ENCODE results near the gene METTL14. TPM values are rescaled to one million over a fixed set of nuclear protein-coding genes. Genes with fewer than 3 reads are reported as not detected.

Gene METTL14
- total RNA-seq, 1 experiment from 2014 or later = 51.1 TPM

DNA sequence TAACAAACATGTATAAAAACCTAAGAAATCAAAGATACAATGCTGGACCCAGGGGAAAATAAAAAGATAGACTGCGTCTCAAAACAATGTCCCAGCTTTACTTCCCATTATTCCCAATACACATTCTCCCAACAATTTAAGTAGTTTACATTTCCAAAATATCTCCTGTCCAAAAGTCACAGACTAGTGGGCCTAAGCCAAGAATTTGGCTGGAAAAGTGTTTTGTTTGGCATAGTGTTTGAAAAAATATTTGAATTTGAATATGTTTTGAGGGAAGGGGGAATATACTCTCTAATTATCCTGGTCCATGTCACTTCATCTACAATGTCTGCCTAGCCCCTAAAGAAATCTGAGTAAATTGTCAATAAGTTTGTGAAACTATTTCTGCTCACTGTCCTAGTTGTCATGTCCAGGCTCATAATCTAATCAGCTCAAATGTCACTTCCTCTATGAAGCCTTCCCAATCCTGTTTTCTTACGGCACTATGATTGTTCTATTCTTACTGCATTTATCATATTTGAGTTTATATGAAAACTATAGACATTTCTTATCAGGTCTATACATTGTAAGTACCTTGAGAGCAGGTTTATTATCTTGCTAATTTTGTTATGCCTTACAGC is 76.3 kb downstream of the METTL14 start:
- POLR2A ChIA-PET = no interaction called here
- Mint-ChIP-seq H3K4me1 (no peaks in the 10 kb centered on the region), H3K27ac (no peak overlapping the region), H3K27me3 (ENCODE audit: low read depth) (no peaks in the 10 kb centered on the region), H3K36me3 (peaks cover 23% of the 10 kb centered on the region), H3K9me3 (no peaks in the 10 kb centered on the region), H3K4me3 (no peak overlapping the region)
- no peak for TF ChIP-seq ZNF263 (CRISPR knock-in tag; IDR thresholded peaks at IDR 0.05; ENCODE audit: low read depth)
- TF ChIP-seq, protein P1, sequence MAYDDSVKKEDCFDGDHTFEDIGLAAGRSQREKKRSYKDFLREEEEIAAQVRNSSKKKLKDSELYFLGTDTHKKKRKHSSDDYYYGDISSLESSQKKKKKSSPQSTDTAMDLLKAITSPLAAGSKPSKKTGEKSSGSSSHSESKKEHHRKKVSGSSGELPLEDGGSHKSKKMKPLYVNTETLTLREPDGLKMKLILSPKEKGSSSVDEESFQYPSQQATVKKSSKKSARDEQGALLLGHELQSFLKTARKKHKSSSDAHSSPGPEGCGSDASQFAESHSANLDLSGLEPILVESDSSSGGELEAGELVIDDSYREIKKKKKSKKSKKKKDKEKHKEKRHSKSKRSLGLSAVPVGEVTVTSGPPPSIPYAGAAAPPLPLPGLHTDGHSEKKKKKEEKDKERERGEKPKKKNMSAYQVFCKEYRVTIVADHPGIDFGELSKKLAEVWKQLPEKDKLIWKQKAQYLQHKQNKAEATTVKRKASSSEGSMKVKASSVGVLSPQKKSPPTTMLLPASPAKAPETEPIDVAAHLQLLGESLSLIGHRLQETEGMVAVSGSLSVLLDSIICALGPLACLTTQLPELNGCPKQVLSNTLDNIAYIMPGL (CRISPR knock-in tag; IDR thresholded peaks at IDR 0.05) = no peak
- no peak for TF ChIP-seq HMGA2 (CRISPR knock-in tag; IDR thresholded peaks at IDR 0.05)
- TF ChIP-seq, protein P2, sequence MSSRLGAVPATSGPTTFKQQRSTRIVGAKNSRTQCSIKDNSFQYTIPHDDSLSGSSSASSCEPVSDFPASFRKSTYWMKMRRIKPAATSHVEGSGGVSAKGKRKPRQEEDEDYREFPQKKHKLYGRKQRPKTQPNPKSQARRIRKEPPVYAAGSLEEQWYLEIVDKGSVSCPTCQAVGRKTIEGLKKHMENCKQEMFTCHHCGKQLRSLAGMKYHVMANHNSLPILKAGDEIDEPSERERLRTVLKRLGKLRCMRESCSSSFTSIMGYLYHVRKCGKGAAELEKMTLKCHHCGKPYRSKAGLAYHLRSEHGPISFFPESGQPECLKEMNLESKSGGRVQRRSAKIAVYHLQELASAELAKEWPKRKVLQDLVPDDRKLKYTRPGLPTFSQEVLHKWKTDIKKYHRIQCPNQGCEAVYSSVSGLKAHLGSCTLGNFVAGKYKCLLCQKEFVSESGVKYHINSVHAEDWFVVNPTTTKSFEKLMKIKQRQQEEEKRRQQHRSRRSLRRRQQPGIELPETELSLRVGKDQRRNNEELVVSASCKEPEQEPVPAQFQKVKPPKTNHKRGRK (CRISPR knock-in tag; IDR thresholded peaks at IDR 0.05; ENCODE audit: borderline replicate concordance) = no peak
- TF ChIP-seq, protein P3, sequence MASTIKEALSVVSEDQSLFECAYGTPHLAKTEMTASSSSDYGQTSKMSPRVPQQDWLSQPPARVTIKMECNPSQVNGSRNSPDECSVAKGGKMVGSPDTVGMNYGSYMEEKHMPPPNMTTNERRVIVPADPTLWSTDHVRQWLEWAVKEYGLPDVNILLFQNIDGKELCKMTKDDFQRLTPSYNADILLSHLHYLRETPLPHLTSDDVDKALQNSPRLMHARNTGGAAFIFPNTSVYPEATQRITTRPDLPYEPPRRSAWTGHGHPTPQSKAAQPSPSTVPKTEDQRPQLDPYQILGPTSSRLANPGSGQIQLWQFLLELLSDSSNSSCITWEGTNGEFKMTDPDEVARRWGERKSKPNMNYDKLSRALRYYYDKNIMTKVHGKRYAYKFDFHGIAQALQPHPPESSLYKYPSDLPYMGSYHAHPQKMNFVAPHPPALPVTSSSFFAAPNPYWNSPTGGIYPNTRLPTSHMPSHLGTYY (CRISPR knock-in tag; IDR thresholded peaks at IDR 0.05) = no peak
- TF ChIP-seq, protein P4, sequence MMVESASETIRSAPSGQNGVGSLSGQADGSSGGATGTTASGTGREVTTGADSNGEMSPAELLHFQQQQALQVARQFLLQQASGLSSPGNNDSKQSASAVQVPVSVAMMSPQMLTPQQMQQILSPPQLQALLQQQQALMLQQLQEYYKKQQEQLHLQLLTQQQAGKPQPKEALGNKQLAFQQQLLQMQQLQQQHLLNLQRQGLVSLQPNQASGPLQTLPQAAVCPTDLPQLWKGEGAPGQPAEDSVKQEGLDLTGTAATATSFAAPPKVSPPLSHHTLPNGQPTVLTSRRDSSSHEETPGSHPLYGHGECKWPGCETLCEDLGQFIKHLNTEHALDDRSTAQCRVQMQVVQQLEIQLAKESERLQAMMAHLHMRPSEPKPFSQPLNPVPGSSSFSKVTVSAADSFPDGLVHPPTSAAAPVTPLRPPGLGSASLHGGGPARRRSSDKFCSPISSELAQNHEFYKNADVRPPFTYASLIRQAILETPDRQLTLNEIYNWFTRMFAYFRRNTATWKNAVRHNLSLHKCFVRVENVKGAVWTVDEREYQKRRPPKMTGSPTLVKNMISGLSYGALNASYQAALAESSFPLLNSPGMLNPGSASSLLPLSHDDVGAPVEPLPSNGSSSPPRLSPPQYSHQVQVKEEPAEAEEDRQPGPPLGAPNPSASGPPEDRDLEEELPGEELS (CRISPR knock-in tag; IDR thresholded peaks at IDR 0.05) = no peak
- TF ChIP-seq, protein P5, sequence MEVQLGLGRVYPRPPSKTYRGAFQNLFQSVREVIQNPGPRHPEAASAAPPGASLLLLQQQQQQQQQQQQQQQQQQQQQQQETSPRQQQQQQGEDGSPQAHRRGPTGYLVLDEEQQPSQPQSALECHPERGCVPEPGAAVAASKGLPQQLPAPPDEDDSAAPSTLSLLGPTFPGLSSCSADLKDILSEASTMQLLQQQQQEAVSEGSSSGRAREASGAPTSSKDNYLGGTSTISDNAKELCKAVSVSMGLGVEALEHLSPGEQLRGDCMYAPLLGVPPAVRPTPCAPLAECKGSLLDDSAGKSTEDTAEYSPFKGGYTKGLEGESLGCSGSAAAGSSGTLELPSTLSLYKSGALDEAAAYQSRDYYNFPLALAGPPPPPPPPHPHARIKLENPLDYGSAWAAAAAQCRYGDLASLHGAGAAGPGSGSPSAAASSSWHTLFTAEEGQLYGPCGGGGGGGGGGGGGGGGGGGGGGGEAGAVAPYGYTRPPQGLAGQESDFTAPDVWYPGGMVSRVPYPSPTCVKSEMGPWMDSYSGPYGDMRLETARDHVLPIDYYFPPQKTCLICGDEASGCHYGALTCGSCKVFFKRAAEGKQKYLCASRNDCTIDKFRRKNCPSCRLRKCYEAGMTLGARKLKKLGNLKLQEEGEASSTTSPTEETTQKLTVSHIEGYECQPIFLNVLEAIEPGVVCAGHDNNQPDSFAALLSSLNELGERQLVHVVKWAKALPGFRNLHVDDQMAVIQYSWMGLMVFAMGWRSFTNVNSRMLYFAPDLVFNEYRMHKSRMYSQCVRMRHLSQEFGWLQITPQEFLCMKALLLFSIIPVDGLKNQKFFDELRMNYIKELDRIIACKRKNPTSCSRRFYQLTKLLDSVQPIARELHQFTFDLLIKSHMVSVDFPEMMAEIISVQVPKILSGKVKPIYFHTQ (CRISPR knock-in tag; IDR thresholded peaks at IDR 0.05) = no peak
- TF ChIP-seq, protein P6, sequence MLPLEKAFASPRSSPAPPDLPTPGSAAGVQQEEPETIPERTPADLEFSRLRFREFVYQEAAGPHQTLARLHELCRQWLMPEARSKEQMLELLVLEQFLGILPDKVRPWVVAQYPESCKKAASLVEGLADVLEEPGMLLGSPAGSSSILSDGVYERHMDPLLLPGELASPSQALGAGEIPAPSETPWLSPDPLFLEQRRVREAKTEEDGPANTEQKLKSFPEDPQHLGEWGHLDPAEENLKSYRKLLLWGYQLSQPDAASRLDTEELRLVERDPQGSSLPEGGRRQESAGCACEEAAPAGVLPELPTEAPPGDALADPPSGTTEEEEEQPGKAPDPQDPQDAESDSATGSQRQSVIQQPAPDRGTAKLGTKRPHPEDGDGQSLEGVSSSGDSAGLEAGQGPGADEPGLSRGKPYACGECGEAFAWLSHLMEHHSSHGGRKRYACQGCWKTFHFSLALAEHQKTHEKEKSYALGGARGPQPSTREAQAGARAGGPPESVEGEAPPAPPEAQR (CRISPR knock-in tag; IDR thresholded peaks at IDR 0.05) = no peak
- no peak for TF ChIP-seq ZNF671 (CRISPR knock-in tag; IDR thresholded peaks at IDR 0.05)
- TF ChIP-seq FOXK1 (CRISPR knock-in tag; IDR thresholded peaks at IDR 0.05) = no peak
- TF ChIP-seq ZNF416 (CRISPR knock-in tag; IDR thresholded peaks at IDR 0.05) = no peak
- TF ChIP-seq, protein P7, sequence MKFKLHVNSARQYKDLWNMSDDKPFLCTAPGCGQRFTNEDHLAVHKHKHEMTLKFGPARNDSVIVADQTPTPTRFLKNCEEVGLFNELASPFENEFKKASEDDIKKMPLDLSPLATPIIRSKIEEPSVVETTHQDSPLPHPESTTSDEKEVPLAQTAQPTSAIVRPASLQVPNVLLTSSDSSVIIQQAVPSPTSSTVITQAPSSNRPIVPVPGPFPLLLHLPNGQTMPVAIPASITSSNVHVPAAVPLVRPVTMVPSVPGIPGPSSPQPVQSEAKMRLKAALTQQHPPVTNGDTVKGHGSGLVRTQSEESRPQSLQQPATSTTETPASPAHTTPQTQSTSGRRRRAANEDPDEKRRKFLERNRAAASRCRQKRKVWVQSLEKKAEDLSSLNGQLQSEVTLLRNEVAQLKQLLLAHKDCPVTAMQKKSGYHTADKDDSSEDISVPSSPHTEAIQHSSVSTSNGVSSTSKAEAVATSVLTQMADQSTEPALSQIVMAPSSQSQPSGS (CRISPR knock-in tag; IDR thresholded peaks at IDR 0.05; ENCODE audit: borderline replicate concordance, low read depth) = no peak
- TF ChIP-seq, protein P8, sequence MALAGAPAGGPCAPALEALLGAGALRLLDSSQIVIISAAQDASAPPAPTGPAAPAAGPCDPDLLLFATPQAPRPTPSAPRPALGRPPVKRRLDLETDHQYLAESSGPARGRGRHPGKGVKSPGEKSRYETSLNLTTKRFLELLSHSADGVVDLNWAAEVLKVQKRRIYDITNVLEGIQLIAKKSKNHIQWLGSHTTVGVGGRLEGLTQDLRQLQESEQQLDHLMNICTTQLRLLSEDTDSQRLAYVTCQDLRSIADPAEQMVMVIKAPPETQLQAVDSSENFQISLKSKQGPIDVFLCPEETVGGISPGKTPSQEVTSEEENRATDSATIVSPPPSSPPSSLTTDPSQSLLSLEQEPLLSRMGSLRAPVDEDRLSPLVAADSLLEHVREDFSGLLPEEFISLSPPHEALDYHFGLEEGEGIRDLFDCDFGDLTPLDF (CRISPR knock-in tag; IDR thresholded peaks at IDR 0.05) = no peak
- TF ChIP-seq SMAD3 (CRISPR knock-in tag; IDR thresholded peaks at IDR 0.05; ENCODE audit: borderline replicate concordance) = no peak
- TF ChIP-seq SP1 (CRISPR knock-in tag; conservative IDR thresholded peaks at IDR 0.05) = no peak
- no peak for TF ChIP-seq JUN (CRISPR knock-in tag; IDR thresholded peaks at IDR 0.05)
- TF ChIP-seq FOXJ3 (CRISPR knock-in tag; IDR thresholded peaks at IDR 0.05; ENCODE audit: borderline replicate concordance) = no peak
- no peak for TF ChIP-seq TEAD1 (CRISPR knock-in tag; IDR thresholded peaks at IDR 0.05)
- TF ChIP-seq MYBL2 (CRISPR knock-in tag; IDR thresholded peaks at IDR 0.05) = no peak
- no peak for DNase-seq (ENCODE audit: low spot score)
- ATAC-seq = no peak
- CTCF ChIA-PET = no interaction called here

Data from WTC11 (cell line).